ENCODE measurements around the gene YBX2.

DNA sequence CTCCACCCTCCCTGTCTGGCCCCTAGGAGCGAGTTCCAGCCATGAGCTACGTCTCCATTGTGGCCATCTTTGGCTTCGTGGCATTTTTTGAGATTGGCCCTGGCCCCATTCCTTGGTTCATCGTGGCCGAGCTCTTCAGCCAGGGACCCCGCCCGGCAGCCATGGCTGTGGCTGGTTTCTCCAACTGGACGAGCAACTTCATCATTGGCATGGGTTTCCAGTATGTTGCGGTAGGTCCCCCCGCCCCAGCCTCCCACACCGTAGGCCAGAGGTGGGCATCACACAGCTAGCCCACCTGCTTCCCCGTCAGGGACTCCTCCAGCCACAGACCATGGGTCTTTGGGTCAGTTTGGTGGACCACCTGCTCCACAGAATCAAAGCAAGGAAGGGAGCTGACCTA is 8.8 kb downstream of the YBX2 start:
- TF ChIP-seq, protein P1, sequence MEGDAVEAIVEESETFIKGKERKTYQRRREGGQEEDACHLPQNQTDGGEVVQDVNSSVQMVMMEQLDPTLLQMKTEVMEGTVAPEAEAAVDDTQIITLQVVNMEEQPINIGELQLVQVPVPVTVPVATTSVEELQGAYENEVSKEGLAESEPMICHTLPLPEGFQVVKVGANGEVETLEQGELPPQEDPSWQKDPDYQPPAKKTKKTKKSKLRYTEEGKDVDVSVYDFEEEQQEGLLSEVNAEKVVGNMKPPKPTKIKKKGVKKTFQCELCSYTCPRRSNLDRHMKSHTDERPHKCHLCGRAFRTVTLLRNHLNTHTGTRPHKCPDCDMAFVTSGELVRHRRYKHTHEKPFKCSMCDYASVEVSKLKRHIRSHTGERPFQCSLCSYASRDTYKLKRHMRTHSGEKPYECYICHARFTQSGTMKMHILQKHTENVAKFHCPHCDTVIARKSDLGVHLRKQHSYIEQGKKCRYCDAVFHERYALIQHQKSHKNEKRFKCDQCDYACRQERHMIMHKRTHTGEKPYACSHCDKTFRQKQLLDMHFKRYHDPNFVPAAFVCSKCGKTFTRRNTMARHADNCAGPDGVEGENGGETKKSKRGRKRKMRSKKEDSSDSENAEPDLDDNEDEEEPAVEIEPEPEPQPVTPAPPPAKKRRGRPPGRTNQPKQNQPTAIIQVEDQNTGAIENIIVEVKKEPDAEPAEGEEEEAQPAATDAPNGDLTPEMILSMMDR (IDR thresholded peaks at IDR 0.05) = no peak
- TF ChIP-seq POLR2A (IDR thresholded peaks at IDR 0.05) = no peak
